ENCODE results near the gene PSMC3IP.
"Not testable (repeated sequence)": the region's sequence is repeated elsewhere in the genome, so short reads cannot be mapped to it uniquely, and the experiment has no call there.

Gene PSMC3IP

DNA sequence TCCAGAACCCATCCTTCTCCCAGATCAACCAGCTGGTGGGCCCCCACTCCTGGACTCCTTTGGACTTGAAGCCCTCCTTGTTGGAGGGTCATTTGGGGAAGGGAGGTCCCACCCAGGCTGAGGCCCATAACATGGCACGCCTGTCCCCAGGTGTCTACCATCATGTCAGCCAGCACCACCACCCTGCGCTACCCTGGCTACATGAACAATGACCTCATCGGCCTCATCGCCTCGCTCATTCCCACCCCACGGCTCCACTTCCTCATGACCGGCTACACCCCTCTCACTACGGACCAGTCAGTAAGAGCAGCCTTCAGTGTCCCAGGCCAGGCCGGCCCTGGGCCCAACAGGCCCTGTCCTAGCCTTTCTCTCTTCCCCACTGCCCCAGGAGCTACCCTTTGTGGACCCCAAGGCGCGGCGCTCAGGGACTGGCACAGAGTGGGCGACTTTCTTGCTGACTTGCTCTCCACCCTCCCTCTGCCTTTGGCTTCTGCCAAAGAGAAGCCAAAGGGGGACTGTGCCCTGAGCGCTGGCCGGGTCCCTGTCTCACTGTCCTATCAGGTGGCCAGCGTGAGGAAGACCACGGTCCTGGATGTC lies 36.3 kb upstream of the PSMC3IP start:
- Histone ChIP-seq H3K9ac (ENCODE audit: insufficient read length, low read depth) (no peak overlapping the region), H3K9me3 (ENCODE audit: insufficient read depth, low read length) (no peaks in the 10 kb centered on the region), H3K36me3 (ENCODE audit: insufficient read depth, insufficient read length, low read length) (peaks cover 52% of the 10 kb centered on the region), H3K27me3 (ENCODE audit: insufficient read depth, insufficient read length) (no peaks in the 10 kb centered on the region), H3K4me3 (ENCODE audit: insufficient read length, low read depth) (no peak overlapping the region), H3K4me1 (ENCODE audit: insufficient read depth, insufficient read length) (no peaks in the 10 kb centered on the region)
- TF ChIP-seq YY1 (IDR thresholded peaks at IDR 0.05; ENCODE audit: insufficient read depth, insufficient read length) (no peak), SUZ12 (IDR thresholded peaks at IDR 0.05; ENCODE audit: extremely low read depth, insufficient read depth, insufficient read length) (no peak), ZNF274 (IDR thresholded peaks at IDR 0.05; ENCODE audit: low read depth, low read length) (no peak)
- no peak for DNase-seq (ENCODE audit: low read depth, low spot score)

- H3K4me3 ChIP-seq (ENCODE audit: insufficient read length, low read depth): no peak overlapping the region
- H3K36me3 ChIP-seq (ENCODE audit: insufficient read depth, insufficient read length, low read length): peaks cover 53% of the 10 kb centered on the region
- no peaks in the 10 kb centered on the region for H3K4me1 ChIP-seq (ENCODE audit: insufficient read depth, insufficient read length)
- H3K27me3 ChIP-seq (ENCODE audit: insufficient read depth, insufficient read length): no peaks in the 10 kb centered on the region
- no peaks in the 10 kb centered on the region for H3K9me3 ChIP-seq (ENCODE audit: insufficient read depth, low read length)
- no peak for DNase-seq (ENCODE audit: low read depth, low spot score)
- H3K9ac ChIP-seq (ENCODE audit: insufficient read length, low read depth): no peak overlapping the region
- TF ChIP-seq YY1 (IDR thresholded peaks at IDR 0.05; ENCODE audit: insufficient read depth, insufficient read length) (no peak), ZNF274 (IDR thresholded peaks at IDR 0.05; ENCODE audit: low read depth, low read length) (no peak), SUZ12 (IDR thresholded peaks at IDR 0.05; ENCODE audit: extremely low read depth, insufficient read depth, insufficient read length) (no peak)
These were observed 34.5 kb upstream of the PSMC3IP start for GRCh38 chr17:42612013-42612412.

DNA sequence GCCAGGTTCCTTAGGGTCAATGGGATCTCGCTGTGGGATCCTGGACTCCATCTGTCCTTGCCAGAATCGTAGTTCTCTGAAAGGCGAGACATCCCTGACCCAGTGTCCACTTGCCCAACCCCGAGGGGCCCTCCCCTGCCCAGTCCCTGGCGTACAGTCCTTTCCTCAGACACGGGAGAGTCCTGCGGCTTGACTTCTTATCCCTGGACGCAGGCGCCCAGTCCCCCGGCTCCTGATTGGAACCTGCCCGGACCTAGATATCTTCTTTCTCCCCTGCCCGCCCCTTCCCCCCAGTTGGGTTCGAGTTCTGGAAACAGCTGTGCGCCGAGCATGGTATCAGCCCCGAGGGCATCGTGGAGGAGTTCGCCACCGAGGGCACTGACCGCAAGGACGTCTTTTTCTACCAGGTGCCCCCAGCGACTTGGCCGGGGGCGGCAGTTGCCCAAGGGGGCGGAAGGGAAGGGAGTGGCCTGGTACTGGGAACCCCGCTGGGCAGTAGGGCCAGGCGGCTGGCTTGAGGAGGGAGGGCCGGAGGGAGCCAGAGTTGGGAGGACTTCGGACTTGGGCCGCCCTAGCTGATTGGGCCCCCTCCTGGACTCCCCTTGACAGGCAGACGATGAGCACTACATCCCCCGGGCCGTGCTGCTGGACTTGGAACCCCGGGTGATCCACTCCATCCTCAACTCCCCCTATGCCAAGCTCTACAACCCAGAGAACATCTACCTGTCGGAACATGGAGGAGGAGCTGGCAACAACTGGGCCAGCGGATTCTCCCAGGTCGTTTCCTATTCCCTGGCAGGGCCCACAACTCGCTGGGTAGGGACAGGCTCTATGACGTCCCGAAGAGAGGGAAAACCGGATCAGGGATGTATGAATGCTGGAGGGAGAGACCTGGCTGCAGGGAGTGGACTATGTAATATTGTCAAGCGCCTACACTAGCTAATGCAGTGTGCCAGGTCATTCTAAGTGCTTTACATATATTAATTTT lies 32.6 kb upstream of the PSMC3IP start:
- Histone ChIP-seq H3K9ac (ENCODE audit: insufficient read length, low read depth) (peak overlapping the region; percentile 100), H3K36me3 (ENCODE audit: insufficient read depth, insufficient read length, low read length) (peaks cover 44% of the 10 kb centered on the region), H3K4me3 (ENCODE audit: insufficient read length, low read depth) (peak overlapping the region; percentile 99)
- H3K27me3 ChIP-seq (ENCODE audit: insufficient read depth, insufficient read length); DNase-seq (ENCODE audit: low read depth, low spot score); H3K9me3 ChIP-seq (ENCODE audit: insufficient read depth, low read length); H3K4me1 ChIP-seq (ENCODE audit: insufficient read depth, insufficient read length): not testable (repeated sequence)

DNA sequence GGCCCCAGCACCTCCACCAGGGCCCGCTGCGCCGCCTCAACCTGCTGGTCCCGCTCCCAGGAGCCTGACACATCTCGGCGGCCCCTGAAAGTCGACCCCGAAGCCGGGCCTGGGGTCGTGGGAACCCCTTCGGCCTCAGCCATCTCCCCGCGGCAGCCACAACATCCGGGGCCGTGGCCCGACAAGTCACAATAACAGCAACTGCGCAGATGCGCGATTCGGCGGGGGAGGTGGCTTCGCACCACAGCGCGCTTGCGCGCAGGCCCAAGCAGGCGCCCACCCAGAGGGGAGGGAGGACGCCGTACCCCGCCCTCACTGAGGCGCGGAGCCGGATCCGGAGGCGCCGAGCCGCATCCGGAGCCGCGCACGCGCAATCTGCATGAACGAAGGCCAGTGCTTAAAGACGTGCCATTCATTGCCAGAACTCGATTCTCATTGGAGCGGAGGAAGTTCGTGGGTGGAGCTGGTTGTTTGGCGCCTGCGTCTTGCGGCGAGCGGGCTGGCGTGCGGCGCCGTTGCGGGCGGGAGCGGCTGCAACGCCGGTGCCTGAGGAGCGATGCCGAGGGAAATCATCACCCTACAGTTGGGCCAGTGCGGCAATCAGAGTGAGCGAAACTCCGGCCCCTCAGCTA lies 31.8 kb upstream of the PSMC3IP start, which contains the start of the genes RETREG3 and TUBG1:
Gene RETREG3, minus strand, starts transcription at position 193 of the 632 bp plus-strand sequence. Its CDS starts 50 bp downstream, at position 143.
Gene TUBG1, plus strand, starts transcription at position 502 of the 632 bp plus-strand sequence. Its CDS starts 55 bp downstream, at position 557.
- TF ChIP-seq SUZ12 (IDR thresholded peaks at IDR 0.05; ENCODE audit: extremely low read depth, insufficient read depth, insufficient read length) (no peak), YY1 (IDR thresholded peaks at IDR 0.05; ENCODE audit: insufficient read depth, insufficient read length) (no peak), ZNF274 (IDR thresholded peaks at IDR 0.05; ENCODE audit: low read depth, low read length) (no peak)
- no peaks in the 10 kb centered on the region for H3K4me1 ChIP-seq (ENCODE audit: insufficient read depth, insufficient read length)
- DNase-seq (ENCODE audit: low read depth, low spot score): peak; percentile 96
- peak within 1 kb of the TSS; percentile 99 for H3K4me3 ChIP-seq (ENCODE audit: insufficient read length, low read depth)
- peak within 1 kb of the TSS; percentile 100 for H3K9ac ChIP-seq (ENCODE audit: insufficient read length, low read depth)
- H3K36me3 ChIP-seq (ENCODE audit: insufficient read depth, insufficient read length, low read length): peaks cover 37% of the 10 kb centered on the region
- no peaks in the 10 kb centered on the region for H3K27me3 ChIP-seq (ENCODE audit: insufficient read depth, insufficient read length)
- no peaks in the 10 kb centered on the region for H3K9me3 ChIP-seq (ENCODE audit: insufficient read depth, low read length)

DNA sequence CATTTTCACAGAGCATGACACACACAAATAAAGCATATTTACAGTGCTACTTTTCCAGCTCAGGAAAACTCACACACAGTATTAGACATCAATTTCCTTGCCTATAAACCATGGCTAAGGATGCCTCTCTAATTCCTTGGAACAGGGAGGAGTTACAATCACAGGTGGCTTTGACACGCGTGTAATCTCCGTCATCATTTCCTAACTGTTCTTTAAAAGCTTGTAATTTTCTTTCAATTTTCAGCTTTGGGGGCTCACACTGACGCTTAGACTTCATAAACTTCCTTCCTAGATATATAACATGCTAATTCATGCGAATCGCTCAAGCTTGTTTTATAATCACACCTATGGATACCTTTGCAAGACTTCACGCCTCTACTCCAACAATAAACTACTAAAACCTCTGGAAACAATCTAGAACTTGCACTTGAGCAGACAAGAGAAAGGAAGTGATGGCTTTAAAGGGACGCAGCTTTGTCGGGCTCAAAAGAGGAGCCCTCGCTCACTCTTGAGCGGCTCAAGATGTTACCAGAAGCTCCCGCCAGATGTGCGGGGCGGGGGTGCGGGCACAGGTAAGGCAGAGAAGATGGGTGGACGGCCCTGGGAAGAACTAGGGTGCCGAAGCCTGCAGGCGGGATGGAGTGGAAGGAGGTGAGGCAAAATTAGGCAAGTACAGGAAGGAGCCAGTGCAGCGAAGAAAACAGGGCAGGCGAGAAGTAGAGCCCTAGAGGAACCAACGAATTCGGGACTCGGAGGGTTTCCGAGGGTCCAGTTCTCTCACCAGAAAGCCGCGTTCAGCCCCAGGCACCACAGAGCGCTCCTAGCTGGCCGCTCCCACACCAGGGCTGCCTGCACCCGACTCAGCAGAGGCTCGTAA lies 31.0 kb upstream of the PSMC3IP start:
- H3K36me3 ChIP-seq (ENCODE audit: insufficient read depth, insufficient read length, low read length): peaks cover 32% of the 10 kb centered on the region
- H3K9me3 ChIP-seq (ENCODE audit: insufficient read depth, low read length): no peaks in the 10 kb centered on the region
- H3K9ac ChIP-seq (ENCODE audit: insufficient read length, low read depth): peak overlapping the region; percentile 100
- no peaks in the 10 kb centered on the region for H3K4me1 ChIP-seq (ENCODE audit: insufficient read depth, insufficient read length)
- no peaks in the 10 kb centered on the region for H3K27me3 ChIP-seq (ENCODE audit: insufficient read depth, insufficient read length)
- H3K4me3 ChIP-seq (ENCODE audit: insufficient read length, low read depth): peak overlapping the region; percentile 92
- no peak for DNase-seq (ENCODE audit: low read depth, low spot score)
- no peak for TF ChIP-seq ZNF274 (IDR thresholded peaks at IDR 0.05; ENCODE audit: low read depth, low read length)
- no peak for TF ChIP-seq SUZ12 (IDR thresholded peaks at IDR 0.05; ENCODE audit: extremely low read depth, insufficient read depth, insufficient read length)
- TF ChIP-seq YY1 (IDR thresholded peaks at IDR 0.05; ENCODE audit: insufficient read depth, insufficient read length): no peak

- TF ChIP-seq SUZ12 (IDR thresholded peaks at IDR 0.05; ENCODE audit: extremely low read depth, insufficient read depth, insufficient read length) (no peak), YY1 (IDR thresholded peaks at IDR 0.05; ENCODE audit: insufficient read depth, insufficient read length) (no peak), ZNF274 (IDR thresholded peaks at IDR 0.05; ENCODE audit: low read depth, low read length) (no peak)
- DNase-seq (ENCODE audit: low read depth, low spot score): no peak
- no peaks in the 10 kb centered on the region for H3K4me1 ChIP-seq (ENCODE audit: insufficient read depth, insufficient read length)
- no peaks in the 10 kb centered on the region for H3K27me3 ChIP-seq (ENCODE audit: insufficient read depth, insufficient read length)
- H3K36me3 ChIP-seq (ENCODE audit: insufficient read depth, insufficient read length, low read length): peaks cover 27% of the 10 kb centered on the region
- no peaks in the 10 kb centered on the region for H3K9me3 ChIP-seq (ENCODE audit: insufficient read depth, low read length)
- peak overlapping the region; percentile 100 for H3K9ac ChIP-seq (ENCODE audit: insufficient read length, low read depth)
- no peak overlapping the region for H3K4me3 ChIP-seq (ENCODE audit: insufficient read length, low read depth)
These were observed 30.2 kb upstream of the PSMC3IP start for GRCh38 chr17:42607769-42608168.
